Measurements from ENCODE around the gene AGAP1.
A peak's percentile ranks its signal among the peaks of the same experiment; 100 is the strongest.

Gene AGAP1

DNA sequence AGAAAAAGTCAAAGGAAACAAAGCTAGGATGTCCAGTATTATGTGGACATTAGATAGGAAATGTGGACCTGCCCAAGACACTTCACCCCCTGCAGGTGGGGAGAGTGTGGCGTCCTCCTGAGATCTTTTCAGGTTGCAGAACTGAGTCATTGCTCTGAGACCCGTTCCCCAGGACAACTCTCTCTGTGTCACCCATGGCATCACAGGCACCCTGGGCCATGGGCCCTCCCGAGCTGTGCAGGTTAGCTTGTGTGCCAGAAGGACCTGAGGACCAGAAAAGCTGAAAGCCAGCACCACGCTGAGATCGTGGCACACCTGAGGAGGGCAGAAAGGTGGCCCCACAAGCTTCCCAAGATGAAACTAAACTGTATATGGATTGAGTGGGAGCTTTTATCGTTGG lies 229.5 kb downstream of the AGAP1 start:
- DNase-seq, result no peak

DNA sequence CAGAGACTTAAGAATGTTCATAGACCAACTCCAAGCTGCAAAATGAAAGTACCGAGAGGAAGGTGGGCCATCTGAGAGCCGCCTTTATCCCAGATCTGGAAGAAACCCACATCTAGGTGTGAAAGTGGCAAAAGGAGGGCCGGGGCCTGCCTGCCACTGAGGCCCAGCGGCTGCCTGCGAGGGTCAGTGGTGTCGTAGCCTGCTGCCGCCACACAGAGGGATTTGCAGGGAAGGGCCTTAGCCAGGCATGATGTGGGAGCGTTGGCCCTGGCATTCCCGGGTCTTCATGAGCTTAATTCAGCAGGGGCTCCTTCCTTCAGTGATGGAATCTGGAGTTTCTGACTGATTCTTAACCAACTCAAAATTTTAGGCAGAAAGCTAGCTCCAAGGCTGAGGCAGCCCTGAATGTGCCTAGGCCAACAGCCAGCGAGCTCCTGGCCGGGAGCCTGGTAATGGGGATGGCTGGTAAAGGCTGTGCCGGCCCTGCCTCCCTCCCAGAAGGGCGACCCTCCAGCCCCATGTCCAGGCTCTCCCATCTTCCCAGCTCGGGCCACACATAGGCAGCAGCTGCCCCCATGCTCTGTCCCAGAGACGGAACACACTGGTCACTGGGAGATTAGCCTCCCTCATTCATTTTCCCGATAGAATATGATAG lies 230.1 kb downstream of the AGAP1 start:
- no peak for DNase-seq

DNA sequence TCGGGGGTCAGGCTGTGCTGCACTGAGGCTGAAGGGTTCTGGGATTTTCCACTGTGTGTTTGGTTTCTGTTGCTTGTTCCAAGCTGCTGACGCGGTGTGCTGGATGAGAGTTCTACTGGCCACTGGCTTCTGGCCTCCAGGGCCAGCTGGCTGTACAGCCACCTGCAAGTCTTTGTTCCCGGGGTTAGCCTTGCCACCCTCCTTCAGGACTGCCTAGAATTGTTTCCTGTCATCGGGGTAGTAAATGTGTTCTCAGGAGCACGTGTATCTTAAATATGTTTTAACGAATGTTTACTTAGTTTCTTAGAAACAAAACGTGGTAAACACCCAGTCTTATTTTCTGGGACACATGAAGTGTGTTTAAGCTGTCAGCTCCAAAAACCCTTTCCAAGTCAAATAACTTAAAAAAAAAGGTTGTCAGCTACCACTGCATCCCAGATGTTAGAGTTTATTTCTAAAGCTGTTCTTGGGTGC lies 231.2 kb downstream of the AGAP1 start:
- no peak for DNase-seq

DNA sequence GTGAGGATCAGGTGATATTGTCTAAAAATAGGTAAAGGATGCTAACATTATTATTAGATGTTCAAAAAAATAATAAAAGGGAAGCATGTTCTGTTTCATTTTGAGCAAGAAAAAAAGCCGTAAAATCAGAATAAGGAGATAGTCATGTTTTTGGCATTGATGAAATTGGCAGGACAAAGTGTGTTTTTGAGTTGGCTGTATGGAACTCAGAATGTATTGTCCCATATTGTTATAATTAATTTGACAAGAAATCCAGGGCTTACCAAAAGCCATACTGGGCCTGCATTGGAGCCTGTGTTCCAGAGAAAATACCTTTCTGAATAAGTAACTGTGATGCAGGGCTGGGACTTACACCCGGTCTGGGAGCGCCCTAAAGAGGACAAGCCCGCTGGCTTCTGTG lies 232.0 kb downstream of the AGAP1 start:
- DNase-seq, result no peak

DNA sequence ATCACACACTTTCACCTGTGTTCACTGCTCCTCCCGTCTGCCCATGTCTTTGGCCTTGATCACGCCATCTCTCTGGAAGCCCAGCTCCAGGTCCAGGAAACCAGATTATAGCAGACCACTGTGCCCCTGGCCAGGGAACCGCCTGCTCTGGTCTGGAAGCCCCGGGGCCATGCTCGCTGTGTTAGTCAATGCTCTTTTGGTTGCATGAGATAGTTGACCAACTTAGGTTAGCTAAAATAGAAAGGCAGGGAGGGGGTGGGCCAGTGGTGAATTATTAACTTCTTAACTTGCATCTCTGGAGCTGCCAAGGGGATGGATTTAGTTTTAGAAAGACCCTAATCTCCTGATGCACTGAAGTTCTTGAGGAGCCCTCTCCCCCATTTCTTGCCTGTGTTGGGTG lies 232.7 kb downstream of the AGAP1 start:
- no peak for DNase-seq

DNA sequence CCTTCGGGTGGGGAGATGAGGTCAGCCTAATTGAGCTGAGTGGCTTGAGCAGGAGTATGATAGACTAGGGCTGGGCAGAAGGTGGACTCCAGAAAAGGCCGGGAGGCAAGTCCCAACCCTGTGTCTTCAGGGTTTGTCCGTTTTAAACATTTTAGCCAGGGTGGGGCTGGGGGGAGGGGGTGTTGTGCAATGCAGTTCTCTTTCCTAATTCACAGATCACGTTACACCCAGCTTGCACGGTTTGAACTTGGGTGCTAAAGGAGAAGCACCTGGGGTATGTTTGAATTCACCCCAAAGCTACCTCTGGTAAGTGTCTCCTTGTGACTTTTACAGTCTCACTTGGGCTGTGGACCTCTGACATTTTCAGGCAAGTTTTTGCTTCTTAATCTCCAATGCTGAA lies 233.3 kb downstream of the AGAP1 start:
- DNase-seq, result no peak

DNA sequence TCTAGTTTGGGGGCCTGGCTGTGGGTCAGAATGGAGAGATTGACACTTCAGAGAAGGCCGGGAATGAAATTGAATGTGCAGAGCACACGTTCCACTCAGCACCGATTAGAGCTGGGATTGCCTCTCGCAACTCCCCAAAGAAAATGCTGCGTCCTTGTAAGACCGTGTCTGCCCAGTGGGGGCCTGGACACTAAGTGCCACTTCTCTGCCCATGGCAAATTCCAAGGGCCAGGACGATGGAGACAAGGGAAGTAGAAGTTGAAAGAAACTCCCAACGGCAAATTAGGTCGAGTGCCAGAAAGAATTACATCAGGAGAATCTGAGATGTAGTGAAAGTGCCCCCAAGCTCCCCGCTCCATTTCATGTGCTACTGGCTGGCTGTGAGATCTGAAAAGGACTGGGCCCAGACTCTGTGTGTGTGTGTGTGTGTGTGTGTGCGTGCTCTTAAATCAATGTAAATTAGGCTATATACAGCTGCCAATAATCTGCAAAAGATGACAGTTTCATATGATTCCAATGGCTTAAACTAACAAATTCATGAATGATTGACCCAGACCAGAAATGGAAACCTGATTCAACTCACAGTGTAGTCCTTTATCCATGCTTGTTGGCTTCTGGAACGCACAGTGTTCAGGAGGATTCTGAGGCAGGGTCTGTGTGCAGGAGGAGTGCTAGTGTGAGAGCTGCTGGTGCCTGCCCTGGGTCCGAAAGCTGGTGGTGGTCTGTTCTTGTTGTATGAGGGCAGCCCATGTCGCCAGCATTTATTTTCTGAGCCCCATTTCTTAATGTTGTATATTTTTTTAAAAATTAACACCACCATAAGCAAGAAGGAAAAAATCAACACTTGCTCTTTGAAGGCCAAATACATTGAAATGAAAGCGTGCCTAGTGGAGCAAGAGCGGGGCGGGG lies 234.3 kb downstream of the AGAP1 start:
- no peak for DNase-seq

DNA sequence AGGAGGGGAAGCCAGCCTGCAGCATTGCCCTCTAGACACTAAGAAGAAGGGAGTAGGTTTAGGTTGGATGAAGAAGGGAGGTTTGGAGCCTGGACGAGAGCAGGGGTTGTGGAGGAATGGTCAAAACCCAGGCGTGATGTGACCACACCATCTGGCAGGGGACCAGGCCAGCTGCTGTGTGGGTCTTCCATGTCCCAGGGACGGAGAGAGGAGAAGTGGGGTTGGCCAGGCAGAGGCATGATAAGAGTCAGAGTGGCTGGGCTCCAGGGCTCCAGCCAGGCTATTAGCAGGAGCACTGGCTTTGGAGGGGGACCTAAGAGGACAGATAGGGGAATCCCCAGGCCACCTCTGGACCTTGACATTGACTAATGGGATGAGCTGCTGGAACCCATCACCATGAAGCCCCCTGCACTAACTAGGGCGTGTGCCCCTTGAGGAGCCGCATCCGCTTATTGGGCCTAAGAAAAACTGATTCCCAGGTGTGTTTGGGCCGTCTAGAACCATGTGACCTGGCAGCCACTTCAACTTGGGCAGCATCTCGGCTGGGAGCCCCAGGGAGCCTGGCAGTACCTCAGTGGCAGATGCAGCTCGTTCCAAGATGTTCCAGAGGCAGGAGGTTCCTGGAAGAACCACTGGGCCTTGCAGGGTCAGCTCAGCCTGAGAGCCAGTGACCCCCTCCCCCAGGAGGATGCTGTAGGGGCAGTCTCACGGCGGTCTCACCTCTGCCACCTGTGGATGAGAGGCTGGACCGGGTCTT lies 235.1 kb downstream of the AGAP1 start:
- no peak for DNase-seq

DNA sequence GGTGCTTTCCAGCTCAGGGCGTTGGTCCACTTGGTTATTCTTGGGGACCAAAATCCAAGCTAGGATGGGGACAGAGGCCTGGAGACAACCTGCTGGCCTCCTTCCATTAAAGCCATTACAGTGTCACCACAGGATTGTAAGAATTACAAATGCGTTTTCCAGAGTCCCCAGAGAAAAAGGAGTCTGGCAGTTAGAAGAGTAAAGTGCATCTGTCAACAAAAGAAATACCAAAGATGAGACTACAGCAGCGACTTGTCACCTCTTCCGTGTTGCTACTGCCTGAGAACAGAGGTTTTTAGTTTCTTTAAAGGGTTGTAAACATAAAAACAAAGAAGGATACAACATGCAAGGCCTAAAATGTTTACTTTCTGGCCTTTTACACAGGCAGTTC lies 235.7 kb downstream of the AGAP1 start:
- DNase-seq, result no peak

DNA sequence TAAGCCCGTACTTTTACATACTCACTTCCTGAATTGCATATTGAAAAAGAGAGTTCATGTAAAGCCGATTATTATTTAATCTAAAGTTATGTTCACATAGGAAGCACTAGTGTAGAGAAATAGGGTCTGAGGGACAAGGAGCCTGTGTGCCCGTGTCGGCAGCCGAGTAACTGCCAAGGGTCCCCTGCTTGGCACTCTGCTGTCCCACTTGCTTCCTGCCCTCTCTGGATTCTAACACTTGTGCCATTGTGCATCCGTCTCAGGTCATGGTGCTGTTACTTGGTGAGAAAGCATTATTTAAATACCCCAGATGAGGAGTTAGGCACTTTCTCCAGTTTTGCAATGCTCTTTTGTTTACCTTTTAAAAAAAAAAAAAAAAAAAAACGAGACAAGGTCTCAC lies 236.3 kb downstream of the AGAP1 start:
- DNase-seq, result no peak

DNA sequence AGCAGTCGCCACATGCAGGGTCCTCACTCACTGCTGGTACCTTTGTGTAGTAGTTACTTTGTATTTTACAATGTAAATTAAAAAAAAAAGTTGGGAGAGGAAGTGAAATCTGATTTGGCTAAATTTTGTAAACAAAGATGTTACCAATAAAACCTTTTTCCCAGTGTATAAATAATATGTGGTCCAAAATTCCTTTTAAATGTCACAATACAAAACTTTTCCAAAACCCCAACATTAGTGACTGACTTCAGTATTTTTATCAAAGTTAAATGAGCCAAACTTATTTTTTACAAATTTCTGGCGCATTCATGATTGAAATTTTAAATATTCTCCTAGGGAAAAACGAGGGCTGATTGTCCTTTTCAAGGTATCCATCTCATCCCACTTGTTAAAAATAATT lies 239.9 kb downstream of the AGAP1 start:
- DNase-seq, result no peak

DNA sequence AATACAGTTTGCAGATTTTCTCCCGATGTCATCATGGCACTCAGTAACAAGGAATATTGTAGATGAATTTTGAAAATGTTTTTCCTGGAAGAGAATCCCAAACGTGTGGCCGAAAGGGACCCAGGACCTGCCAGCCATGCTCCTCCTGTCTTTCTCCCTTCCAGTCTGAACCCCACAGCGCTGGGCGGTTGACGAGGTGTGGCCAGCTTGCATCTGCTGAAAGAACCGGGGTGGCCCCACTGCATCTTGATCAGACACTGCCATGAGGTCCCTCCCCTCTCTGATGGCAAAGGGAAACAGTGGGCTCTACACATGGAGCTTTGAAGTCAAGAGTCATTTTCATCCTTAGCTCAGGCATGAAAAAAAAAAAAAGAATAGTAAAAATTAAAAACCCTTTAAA lies 240.3 kb downstream of the AGAP1 start:
- no peak for DNase-seq

DNA sequence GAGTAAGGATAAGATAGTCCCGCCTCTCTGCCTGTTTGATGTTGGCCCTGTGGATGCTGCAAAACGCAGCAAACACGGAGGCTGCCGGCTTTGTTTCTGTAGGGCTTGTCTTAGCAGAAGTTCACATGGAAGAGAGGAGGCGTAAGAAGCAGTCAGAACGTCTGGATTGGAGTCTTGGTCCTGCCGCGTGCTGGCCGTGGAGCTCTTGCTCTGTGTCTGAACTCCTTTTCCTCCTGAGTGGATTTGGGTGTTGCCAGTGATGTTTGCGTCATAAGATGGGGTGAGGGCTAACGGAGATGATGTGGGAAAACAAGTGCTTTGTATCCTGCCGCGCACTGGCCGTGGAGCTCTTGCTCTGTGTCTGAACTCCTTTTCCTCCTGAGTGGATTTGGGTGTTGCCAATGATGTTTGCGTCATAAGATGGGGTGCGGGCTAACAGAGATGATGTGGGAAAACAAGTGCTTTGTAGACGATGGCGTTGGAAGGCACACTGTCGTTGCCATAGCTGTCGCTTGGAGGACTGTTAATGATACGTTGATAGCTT lies 240.9 kb downstream of the AGAP1 start:
- no peak for DNase-seq

DNA sequence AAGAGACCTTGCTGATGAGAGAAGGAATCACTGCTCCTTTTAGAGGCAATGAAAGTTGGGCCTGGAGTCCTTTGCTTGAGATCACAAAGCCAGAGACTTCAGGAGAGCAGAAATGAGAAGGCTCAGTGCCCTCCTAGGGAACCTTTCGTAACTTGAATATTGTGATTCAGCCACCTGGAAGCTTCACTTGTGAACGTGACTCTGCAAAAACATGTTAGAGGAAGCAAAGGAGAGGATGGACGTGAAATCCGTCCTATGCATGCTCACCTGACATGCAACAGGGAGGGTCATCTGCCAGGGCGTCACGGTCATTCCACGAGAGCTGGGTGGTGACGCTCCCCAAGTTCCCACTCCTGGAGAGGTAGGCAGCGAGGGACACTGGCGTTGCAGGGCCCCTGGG lies 243.6 kb downstream of the AGAP1 start:
- DNase-seq, result no peak

DNA sequence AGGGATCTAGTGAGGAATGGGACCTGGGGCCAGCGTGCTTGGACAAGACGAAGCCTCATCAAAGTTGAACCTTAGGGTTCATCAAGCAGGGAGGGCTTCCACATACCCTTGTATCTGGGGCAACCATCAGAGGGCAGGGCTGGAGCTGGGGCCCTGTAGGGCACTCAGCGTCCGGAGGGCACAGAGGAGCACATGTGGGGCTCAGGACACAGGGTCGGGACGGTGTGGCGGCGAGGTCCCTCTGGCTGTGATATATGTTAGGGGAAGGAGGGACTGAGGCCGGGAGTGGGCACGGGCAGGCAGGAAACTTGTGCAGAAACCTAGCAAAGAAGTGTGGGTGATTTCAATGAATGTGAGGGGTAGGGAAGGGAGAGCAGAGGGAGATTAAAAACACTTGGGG lies 244.0 kb downstream of the AGAP1 start:
- DNase-seq, result no peak

DNA sequence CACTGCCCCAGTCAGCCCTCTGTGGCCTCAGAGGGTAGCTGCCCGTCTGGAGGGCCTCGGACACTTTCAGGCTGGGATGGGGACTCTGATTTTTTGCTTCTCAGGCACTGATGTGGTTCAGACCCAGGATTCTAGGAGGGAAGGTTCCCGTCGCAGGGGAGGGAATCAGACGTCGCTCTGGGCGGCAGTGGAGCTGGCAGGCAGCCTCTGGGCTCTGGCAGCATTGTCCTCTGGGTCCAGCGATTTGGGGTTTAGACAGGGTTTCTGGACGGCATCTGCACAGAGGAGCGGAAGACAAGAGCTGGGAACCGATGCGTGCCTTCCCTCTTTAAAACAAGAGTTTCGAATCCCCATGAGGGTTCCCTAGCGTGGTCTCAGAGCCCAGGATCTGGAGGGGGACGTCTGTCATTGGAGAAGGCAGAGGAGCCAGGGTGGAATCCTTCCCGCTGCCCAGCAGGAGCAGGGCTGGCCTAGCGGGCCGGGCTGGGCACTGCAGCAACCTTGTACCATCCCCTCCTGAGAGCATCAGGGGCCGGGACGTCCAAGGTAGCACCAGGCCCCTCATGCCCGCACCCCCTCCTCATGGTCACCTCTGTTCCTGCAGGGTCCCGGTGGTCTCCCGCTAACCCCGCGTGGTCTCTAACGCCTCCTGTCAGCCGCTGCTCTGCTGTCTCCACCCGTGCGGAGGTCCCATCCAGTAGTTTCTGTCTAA lies 246.0 kb downstream of the AGAP1 start:
- no peak for DNase-seq

DNA sequence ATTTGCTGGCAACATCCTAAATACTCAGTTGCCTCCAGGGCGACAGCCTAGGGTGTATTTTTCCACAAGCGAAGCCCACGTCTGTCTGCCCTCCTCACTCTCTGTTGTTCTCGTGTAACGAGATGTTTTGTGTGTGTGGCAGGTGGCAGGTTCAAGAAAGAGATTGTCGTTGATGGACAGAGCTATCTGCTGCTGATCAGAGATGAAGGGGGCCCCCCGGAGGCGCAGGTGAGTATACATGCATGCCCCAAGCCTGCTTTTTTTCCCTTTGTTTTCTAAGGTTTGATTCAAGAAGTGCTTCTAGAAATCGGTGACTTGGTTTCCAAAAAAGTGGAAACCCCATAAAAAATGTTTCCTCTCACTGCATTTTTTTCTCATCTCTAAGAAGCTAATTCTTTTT lies 247.0 kb downstream of the AGAP1 start:
- no peak for DNase-seq

DNA sequence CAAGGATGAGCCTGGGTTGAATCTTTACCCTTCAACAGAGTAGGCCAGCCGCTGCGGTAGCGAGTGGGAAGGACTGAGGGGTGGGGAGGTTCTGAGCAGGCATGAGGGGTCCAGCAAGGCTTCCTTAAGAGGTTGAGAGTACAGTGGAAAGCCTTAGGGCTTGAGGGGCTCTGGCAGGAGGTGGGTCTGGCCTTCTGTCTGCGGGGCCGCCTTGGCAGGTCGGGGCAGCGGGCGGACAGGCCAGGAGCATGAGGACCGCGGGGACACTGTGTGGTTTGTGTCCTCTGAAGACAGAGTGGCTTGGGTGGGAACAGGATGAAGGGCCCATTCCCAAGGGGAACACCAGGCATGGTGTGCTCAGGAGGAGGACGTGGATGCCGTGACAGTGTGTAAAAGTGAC lies 250.3 kb downstream of the AGAP1 start:
- DNase-seq, result no peak

DNA sequence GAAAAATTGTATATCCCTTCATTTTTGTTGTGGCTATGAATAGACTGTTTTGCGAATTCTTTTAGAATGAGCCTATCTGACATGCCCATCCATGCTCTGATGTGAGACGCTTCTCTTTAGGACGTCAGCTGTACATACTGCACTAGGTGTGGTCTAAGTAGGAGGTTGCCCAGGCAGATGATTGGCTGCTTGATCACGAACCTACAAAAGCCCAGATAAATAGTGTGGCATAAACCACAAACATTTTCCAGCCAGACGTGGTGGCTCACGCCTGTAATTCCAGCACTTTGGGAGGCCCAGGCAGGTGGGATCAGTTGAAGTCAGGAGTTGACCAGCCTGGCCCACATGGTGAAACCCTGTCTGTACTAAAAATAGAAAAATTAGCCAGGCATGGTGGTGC lies 251.8 kb downstream of the AGAP1 start:
- DNase-seq, result no peak

DNA sequence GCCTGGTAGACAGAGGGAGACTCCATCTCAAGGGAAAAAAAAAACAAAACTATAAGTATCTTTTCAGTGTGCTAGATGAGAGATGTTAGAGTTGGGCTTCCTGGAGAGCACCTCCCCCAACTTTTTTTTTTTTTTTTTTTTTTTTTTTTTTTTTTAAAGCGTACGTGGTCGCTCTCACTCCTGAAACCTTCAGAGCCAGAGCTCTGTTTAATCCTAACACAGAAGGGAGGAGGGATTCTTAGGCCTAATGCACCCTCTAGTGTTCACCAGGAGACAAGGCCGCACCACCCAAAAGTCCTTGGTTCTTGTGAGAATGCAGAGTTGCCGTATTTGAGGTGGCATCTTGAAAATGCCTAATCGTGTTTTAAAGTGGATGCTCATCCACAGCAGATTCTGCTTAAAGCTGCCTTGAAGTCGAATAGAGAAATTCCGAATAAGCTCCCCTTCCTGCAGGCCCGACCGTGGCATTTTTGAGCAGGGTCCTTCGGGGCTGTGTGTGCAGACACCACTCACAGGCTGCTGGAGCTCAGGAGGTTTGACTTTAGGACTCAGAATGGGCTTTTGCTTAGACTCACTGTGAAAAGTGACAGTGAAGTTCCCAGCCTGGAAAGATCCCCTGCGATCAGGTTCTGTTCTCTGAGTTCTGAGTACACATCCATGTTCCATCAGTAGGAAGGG lies 252.6 kb downstream of the AGAP1 start:
- DNase-seq, result peak in 4 of 6 experiments; percentile 9 to 30 (median 18)

DNA sequence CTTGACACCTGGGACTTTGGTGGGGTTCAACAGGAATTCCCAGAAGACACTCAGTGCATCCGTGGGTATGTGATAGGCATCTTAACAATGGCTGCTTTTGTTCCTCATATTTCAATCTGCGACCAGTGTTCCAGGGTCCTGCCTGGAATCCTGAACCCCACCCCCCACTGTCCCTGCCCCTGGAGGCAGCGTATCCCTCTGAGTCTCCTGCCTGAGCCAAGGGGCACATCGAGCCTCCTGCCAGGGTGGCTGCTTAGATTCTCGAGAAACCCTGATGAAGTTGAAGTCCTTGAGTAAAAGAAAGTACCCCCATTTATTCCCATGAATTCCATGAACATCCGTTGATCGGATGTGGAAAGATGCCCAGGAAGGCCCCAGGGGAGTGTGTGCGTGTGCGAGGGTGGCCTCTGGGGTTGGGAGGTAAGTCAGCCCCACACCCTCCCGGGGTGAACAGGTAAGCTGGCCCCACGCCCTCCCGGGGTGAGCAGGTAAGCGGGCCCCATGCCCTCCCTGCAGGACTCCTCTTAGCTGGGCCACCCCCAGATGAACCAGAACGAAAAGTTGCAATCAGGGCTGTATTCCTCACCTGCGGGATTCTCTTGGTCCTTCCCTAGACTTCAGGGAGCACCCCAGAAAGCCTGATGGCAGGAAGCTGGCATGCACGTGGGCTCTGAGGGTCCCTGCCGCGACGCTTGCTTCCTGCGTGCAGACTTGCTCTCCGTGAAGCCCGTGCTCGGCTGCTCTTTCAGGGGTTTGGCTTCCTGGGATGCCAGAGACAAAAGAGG lies 253.3 kb downstream of the AGAP1 start:
- no peak for DNase-seq

DNA sequence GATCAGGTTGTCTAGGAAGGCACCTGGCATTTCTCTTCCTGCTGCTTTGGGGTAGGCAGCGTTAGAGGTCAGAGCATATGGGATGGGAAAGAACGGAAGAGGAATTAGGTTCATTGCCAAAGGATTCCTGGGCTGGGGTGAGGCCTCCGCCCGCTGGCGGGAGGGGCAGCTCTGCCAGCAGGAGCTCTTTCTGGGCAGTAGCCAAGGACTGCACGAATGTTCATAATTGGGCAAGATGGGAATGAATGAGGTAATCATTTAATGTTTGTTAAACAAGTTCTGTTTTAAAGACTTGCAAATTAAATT lies 253.9 kb downstream of the AGAP1 start:
- no peak for DNase-seq

Data from stimulated activated naive CD4-positive, alpha-beta T cell (primary cell).